ENCODE data around the gene TSSK1B. TPM values are rescaled to one million over a fixed set of nuclear protein-coding genes. Genes with fewer than 3 reads are reported as not detected.

Gene TSSK1B, protein sequence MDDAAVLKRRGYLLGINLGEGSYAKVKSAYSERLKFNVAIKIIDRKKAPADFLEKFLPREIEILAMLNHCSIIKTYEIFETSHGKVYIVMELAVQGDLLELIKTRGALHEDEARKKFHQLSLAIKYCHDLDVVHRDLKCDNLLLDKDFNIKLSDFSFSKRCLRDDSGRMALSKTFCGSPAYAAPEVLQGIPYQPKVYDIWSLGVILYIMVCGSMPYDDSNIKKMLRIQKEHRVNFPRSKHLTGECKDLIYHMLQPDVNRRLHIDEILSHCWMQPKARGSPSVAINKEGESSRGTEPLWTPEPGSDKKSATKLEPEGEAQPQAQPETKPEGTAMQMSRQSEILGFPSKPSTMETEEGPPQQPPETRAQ
- total RNA-seq, result under 0.01 and 1.1 TPM in 2 replicates

DNA sequence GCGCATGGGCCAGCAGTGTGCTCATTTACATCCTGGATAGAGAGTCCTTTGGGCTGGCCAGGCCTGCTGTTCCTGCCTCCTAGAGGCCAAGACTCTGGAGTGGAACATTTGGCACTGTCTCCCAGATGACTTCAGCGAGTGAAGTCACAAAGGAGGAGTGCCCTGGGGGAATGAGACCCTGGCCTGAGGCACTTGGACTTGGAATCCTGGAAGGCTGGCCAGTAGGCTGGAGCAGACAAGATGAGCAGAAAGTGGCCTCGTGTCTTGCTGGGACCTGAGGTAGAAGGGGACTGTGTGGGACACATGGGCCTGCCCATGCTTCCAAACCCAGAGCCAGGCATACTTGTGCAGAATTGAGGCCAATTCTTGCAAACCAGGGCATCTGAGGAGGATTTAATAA lies at the start of gene TSSK1B:
Gene TSSK1B (minus strand): TSS at position 101 of the 400 bp plus-strand sequence. CDS start 150 bp downstream, outside the sequence.

Other genes with a start within 250 kb of the TSSK1B start
- 58.1 and 180 TPM in 2 replicates for gene MCC, start 53.5 kb upstream of the TSSK1B start, total RNA-seq
- 26.3 and 34.9 TPM in 2 replicates for gene YTHDC2, start 78.7 kb upstream of the TSSK1B start, total RNA-seq

Measured in nasal cavity respiratory epithelium epithelial cell of viscerocranial mucosa (primary cell).